ENCODE measurements around the gene ACOT2. TPM values are rescaled to one million over a fixed set of nuclear protein-coding genes. Genes with fewer than 3 reads are reported as not detected.
A peak's percentile ranks its signal among the peaks of the same experiment; 100 is the strongest.
"Not testable (repeated sequence)": the region's sequence is repeated elsewhere in the genome, so short reads cannot be mapped to it uniquely, and the experiment has no call there.

The ACOT2 gene, protein sequence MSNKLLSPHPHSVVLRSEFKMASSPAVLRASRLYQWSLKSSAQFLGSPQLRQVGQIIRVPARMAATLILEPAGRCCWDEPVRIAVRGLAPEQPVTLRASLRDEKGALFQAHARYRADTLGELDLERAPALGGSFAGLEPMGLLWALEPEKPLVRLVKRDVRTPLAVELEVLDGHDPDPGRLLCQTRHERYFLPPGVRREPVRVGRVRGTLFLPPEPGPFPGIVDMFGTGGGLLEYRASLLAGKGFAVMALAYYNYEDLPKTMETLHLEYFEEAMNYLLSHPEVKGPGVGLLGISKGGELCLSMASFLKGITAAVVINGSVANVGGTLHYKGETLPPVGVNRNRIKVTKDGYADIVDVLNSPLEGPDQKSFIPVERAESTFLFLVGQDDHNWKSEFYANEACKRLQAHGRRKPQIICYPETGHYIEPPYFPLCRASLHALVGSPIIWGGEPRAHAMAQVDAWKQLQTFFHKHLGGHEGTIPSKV
- 11.8 TPM for total RNA-seq (ENCODE audit: unreplicated experiment)
- long read RNA-seq, transcript ACOT2-201 (3 exons, 1,774 nt) = major isoform, 19 of 21 reads
- long read RNA-seq, partial matches to known transcripts = 0 of 21 reads
- long read RNA-seq, other reads (novel, unspliced or antisense) = 2 of 21 reads

DNA sequence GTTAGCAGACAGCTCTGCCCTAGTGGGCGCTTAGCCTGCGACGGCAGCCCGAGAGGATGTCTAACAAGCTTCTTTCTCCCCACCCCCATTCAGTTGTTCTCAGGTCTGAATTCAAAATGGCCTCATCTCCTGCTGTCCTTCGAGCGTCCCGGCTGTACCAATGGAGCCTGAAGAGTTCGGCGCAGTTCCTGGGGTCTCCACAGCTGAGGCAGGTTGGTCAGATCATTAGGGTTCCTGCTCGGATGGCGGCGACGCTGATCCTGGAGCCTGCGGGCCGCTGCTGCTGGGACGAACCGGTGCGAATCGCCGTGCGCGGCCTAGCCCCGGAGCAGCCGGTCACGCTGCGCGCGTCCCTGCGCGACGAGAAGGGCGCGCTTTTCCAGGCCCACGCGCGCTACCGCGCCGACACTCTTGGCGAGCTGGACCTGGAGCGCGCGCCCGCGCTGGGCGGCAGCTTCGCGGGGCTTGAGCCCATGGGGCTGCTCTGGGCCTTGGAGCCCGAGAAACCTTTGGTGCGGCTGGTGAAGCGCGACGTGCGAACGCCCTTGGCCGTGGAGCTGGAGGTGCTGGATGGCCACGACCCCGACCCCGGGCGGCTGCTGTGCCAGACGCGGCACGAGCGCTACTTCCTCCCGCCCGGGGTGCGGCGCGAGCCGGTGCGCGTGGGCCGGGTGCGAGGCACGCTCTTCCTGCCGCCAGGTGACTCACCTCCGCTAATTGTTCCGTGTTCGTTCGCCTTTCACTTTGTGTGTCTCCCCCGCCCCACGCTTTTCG is at the start of gene ACOT2:
Gene ACOT2 (plus strand): TSS at position 29 of the 774 bp plus-strand sequence. CDS start 28 bp downstream, at position 57.
- H3K27me3 Mint-ChIP-seq (ENCODE audit: unreplicated experiment); H3K9me3 Mint-ChIP-seq (ENCODE audit: unreplicated experiment): not testable (repeated sequence)
- peak; percentile 60 for DNase-seq (ENCODE audit: low spot score)
- Mint-ChIP-seq H3K4me3 (ENCODE audit: unreplicated experiment) (peak within 1 kb of the TSS; percentile 89), H3K27ac (ENCODE audit: unreplicated experiment) (peak within 1 kb of the TSS; percentile 89), H3K4me1 (ENCODE audit: unreplicated experiment) (peaks cover 24% of the 10 kb centered on the region), H3K36me3 (ENCODE audit: low read depth, unreplicated experiment) (peaks cover 12% of the 10 kb centered on the region)

DNA sequence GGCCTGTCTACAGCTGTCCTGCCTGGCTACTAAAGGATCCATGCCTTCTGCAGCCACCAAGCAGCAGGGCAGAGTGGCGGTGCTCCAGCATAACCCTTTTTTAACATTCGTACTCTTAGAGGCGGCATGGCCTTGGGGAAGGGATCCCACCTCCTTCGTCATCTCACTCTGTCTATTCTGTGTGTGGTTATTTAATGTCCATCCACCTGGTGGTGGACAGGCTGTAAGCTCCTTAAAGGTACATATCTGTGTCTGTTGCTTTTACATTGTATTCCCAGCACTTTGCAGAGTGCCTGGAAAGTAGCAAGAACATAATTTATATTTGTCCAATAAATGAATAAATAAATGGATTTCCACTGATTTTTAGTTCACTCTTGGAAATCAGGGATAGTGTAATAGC is 47.8 kb upstream of the ACOT2 start:
- Mint-ChIP-seq H3K4me3 (ENCODE audit: unreplicated experiment) (no peak overlapping the region), H3K36me3 (ENCODE audit: low read depth, unreplicated experiment) (peaks cover 6% of the 10 kb centered on the region), H3K9me3 (ENCODE audit: unreplicated experiment) (no peaks in the 10 kb centered on the region), H3K27me3 (ENCODE audit: unreplicated experiment) (peaks cover 2% of the 10 kb centered on the region), H3K4me1 (ENCODE audit: unreplicated experiment) (peaks cover 10% of the 10 kb centered on the region), H3K27ac (ENCODE audit: unreplicated experiment) (no peak overlapping the region)
- TF ChIP-seq, protein P1, sequence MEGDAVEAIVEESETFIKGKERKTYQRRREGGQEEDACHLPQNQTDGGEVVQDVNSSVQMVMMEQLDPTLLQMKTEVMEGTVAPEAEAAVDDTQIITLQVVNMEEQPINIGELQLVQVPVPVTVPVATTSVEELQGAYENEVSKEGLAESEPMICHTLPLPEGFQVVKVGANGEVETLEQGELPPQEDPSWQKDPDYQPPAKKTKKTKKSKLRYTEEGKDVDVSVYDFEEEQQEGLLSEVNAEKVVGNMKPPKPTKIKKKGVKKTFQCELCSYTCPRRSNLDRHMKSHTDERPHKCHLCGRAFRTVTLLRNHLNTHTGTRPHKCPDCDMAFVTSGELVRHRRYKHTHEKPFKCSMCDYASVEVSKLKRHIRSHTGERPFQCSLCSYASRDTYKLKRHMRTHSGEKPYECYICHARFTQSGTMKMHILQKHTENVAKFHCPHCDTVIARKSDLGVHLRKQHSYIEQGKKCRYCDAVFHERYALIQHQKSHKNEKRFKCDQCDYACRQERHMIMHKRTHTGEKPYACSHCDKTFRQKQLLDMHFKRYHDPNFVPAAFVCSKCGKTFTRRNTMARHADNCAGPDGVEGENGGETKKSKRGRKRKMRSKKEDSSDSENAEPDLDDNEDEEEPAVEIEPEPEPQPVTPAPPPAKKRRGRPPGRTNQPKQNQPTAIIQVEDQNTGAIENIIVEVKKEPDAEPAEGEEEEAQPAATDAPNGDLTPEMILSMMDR (IDR thresholded peaks at IDR 0.05; ENCODE audit: unreplicated experiment) = no peak
- no peak for DNase-seq (ENCODE audit: low spot score)

DNA sequence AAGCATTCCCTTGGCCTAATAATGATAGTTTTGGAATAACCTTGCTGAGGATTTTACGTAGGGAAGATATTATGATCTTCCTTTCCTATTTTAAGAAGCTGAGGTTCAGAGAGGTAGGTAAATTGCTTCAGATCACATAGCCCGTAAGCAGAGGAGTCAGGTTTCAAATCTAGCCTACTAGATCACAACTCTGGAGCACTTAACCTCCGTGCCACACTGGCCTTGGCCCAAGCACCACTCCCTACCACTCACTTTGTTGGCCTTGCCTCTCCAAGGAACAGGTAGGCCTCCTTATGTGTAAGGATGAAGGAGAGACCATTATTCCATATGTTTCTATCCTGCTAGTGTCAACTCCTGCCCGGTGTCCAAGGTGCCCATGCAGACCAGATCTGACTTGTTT is 44.5 kb upstream of the ACOT2 start:
- no peak for DNase-seq (ENCODE audit: low spot score)
- Mint-ChIP-seq H3K4me3 (ENCODE audit: unreplicated experiment) (no peak overlapping the region), H3K27me3 (ENCODE audit: unreplicated experiment) (peaks cover 2% of the 10 kb centered on the region), H3K4me1 (ENCODE audit: unreplicated experiment) (peaks cover 2% of the 10 kb centered on the region), H3K27ac (ENCODE audit: unreplicated experiment) (no peak overlapping the region), H3K36me3 (ENCODE audit: low read depth, unreplicated experiment) (peaks cover 3% of the 10 kb centered on the region), H3K9me3 (ENCODE audit: unreplicated experiment) (no peaks in the 10 kb centered on the region)
- TF ChIP-seq, protein P1 (IDR thresholded peaks at IDR 0.05; ENCODE audit: unreplicated experiment) = no peak

DNA sequence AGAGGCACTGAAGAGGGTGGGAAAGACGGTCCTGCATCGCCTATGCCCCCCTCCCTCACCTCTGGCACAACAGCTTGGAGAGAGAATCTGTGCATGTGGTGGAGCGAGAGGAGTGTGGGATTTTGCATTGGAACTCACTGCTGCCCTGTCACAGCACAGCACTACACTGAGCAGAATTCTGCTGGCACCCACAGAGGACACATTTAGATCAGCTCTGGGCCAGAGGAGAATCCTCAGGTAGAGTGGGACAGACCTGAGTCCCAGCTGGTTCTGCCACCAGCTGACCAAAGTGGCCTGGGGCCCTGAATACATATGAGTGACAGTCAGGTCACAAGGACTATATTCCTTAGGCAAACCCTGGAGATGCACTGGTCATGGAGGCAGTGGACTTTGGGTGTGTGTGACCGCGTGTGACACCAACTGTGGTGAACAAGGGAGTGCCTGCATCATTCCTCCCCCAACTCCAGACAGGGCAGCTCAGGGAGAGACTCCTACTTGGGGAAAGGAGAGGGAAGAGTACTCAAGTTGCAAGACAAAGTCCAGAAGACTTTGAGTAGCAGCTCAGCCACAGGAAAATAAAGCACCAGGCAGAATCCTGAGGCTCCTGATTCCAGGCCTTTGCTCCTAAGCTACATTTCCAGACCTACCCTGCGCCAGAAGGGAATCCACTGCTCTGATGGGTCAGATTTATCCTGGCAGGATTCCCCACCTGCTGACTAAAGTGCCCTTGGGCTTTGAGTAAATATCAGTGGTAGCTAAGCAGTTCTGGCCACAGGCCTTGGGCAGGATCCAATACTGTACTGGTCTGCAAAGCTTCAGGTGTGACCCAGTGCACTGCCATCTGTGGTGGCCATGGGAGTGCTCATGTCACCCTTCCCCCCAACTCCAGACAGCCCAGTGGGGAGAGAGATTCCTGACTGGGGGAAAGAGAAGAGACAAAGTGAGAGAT is 42.7 kb upstream of the ACOT2 start:
- Mint-ChIP-seq H3K4me1 (ENCODE audit: unreplicated experiment) (peaks cover 2% of the 10 kb centered on the region), H3K27ac (ENCODE audit: unreplicated experiment) (no peak overlapping the region)

DNA sequence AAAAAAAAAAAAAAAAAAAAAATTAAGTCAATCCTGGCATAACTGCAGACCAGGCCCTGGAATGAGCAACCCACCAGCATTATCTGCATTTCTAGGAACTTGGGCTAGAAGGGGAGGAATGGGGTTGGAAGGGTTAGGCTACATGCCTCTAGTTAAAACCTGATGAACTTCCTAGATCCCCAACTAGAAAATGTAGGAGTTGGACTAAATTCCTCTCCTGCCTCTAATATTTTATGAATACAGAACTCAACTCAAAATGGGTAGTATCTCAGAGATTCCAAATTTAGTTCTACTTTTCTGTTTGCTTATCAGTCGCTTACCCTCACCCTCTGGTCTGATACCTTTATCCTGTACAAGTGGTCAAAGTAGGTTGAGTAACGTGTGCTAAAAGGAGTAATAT is 39.7 kb upstream of the ACOT2 start:
- H3K9me3 Mint-ChIP-seq (ENCODE audit: unreplicated experiment); H3K4me1 Mint-ChIP-seq (ENCODE audit: unreplicated experiment); H3K4me3 Mint-ChIP-seq (ENCODE audit: unreplicated experiment); H3K36me3 Mint-ChIP-seq (ENCODE audit: low read depth, unreplicated experiment); DNase-seq (ENCODE audit: low spot score); H3K27ac Mint-ChIP-seq (ENCODE audit: unreplicated experiment); H3K27me3 Mint-ChIP-seq (ENCODE audit: unreplicated experiment): not testable (repeated sequence)

More for the DNA sequence above, 42.7 kb upstream of the ACOT2 start:
- Mint-ChIP-seq H3K9me3 (ENCODE audit: unreplicated experiment) (no peaks in the 10 kb centered on the region), H3K4me3 (ENCODE audit: unreplicated experiment) (no peak overlapping the region), H3K27me3 (ENCODE audit: unreplicated experiment) (peaks cover 1% of the 10 kb centered on the region), H3K36me3 (ENCODE audit: low read depth, unreplicated experiment) (peaks cover 3% of the 10 kb centered on the region)
- TF ChIP-seq, protein P1 (IDR thresholded peaks at IDR 0.05; ENCODE audit: unreplicated experiment) = no peak
- DNase-seq (ENCODE audit: low spot score) = no peak

DNA sequence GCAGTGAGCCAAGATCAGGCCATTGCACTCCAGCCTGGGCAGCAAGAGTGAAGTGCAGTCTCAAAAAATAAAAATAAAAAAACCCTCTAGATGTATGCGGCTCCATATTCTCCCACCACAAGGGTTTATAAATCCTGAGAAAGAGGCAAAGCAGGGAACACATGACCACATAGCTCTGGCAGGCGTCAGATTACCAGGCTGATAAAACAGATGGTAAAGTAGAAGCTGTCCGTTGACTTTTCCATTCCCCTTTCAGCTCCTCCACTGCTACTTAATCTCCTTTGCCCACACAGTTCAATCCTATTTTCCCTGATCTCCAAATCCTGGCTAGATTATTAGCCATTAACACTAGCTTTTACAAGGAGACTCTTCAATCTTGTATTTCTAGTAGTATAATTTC is 37.0 kb upstream of the ACOT2 start:
- not testable (repeated sequence) for H3K36me3 Mint-ChIP-seq (ENCODE audit: low read depth, unreplicated experiment); H3K4me1 Mint-ChIP-seq (ENCODE audit: unreplicated experiment); H3K27me3 Mint-ChIP-seq (ENCODE audit: unreplicated experiment); DNase-seq (ENCODE audit: low spot score); H3K27ac Mint-ChIP-seq (ENCODE audit: unreplicated experiment); H3K9me3 Mint-ChIP-seq (ENCODE audit: unreplicated experiment); H3K4me3 Mint-ChIP-seq (ENCODE audit: unreplicated experiment)

All from endothelial cell (in vitro differentiated cells).